WTC11 (cell line): Measurements from ENCODE around the gene ZNF438.

Source experiments
- FOXJ3 ChIP-seq: sonication (generic); formaldehyde crosslinking; IDR thresholded peaks from 2 replicates; pipeline ENCODE4 v1.9.0; 2021; ENCODE audit warnings: missing genetic modification reagents, mild to moderate bottlenecking, borderline replicate concordance
- NR2C2 ChIP-seq: sonication (generic); formaldehyde crosslinking; IDR thresholded peaks from 2 replicates; pipeline ENCODE4 v1.8.0; 2022; ENCODE audit warnings: mild to moderate bottlenecking, missing genetic modification reagents
- NR3C1 ChIP-seq: sonication (generic); formaldehyde crosslinking; conservative IDR thresholded peaks from 2 replicates; pipeline ENCODE4 v1.8.1; 2023; ENCODE audit warnings: low read depth, mild to moderate bottlenecking, missing genetic modification reagents
- TF ChIP-seq, protein P1 (sequence below): sonication (generic); formaldehyde crosslinking; IDR thresholded peaks from 2 replicates; pipeline ENCODE4 v1.8.1; 2023; ENCODE audit warnings: mild to moderate bottlenecking, missing genetic modification reagents, borderline replicate concordance
- TF ChIP-seq, protein P2 (sequence below): sonication (generic); formaldehyde crosslinking; IDR thresholded peaks from 2 replicates; pipeline ENCODE4 v1.8.0; 2022; ENCODE audit warnings: missing genetic modification reagents
- TF ChIP-seq, protein P3 (sequence below): fragments of 200-600 bp; IDR thresholded peaks from 2 replicates; pipeline ENCODE4 v1.8.0; 2022; ENCODE audit warnings: antibody characterized with exemption
- TF ChIP-seq, protein P4 (sequence below): sonication (generic); formaldehyde crosslinking; IDR thresholded peaks from 2 replicates; pipeline ENCODE4 v1.8.1; 2022; ENCODE audit warnings: missing genetic modification reagents, borderline replicate concordance

DNA sequence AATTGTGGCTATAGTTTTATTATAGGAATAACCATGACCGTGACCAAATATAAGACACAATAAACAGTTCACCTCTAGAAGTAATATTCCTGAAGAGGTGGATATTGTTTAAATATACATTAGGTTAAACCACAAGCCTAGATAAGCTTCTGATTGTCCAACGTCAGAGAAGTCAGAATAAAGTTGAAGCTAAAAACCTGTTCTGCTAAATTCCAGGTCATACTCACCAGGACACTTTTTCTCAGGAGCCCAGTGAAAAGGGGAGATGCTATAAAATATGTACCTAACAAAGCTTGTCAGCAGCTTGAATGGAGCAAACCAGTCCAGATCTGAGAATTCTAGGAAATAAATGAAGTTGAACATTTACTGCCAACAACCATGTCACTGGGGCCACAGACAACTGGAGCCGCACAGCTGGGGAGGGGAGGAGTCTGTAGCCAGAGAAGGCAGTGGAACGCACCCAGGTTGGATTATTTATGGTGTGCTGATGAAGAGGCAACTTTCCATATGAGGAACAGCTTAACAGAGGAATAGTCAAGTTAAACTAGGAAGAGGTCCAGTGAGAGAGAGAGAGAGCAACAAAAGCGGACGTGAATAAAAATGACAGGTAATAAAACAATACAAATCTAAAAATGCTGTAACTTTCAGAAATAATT is 191.1 kb downstream of the ZNF438 start:
- TF ChIP-seq NR2C2 (CRISPR knock-in tag), result no peak
- TF ChIP-seq, protein P1, sequence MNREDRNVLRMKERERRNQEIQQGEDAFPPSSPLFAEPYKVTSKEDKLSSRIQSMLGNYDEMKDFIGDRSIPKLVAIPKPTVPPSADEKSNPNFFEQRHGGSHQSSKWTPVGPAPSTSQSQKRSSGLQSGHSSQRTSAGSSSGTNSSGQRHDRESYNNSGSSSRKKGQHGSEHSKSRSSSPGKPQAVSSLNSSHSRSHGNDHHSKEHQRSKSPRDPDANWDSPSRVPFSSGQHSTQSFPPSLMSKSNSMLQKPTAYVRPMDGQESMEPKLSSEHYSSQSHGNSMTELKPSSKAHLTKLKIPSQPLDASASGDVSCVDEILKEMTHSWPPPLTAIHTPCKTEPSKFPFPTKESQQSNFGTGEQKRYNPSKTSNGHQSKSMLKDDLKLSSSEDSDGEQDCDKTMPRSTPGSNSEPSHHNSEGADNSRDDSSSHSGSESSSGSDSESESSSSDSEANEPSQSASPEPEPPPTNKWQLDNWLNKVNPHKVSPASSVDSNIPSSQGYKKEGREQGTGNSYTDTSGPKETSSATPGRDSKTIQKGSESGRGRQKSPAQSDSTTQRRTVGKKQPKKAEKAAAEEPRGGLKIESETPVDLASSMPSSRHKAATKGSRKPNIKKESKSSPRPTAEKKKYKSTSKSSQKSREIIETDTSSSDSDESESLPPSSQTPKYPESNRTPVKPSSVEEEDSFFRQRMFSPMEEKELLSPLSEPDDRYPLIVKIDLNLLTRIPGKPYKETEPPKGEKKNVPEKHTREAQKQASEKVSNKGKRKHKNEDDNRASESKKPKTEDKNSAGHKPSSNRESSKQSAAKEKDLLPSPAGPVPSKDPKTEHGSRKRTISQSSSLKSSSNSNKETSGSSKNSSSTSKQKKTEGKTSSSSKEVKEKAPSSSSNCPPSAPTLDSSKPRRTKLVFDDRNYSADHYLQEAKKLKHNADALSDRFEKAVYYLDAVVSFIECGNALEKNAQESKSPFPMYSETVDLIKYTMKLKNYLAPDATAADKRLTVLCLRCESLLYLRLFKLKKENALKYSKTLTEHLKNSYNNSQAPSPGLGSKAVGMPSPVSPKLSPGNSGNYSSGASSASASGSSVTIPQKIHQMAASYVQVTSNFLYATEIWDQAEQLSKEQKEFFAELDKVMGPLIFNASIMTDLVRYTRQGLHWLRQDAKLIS (CRISPR knock-in tag), result no peak
- TF ChIP-seq, protein P2, sequence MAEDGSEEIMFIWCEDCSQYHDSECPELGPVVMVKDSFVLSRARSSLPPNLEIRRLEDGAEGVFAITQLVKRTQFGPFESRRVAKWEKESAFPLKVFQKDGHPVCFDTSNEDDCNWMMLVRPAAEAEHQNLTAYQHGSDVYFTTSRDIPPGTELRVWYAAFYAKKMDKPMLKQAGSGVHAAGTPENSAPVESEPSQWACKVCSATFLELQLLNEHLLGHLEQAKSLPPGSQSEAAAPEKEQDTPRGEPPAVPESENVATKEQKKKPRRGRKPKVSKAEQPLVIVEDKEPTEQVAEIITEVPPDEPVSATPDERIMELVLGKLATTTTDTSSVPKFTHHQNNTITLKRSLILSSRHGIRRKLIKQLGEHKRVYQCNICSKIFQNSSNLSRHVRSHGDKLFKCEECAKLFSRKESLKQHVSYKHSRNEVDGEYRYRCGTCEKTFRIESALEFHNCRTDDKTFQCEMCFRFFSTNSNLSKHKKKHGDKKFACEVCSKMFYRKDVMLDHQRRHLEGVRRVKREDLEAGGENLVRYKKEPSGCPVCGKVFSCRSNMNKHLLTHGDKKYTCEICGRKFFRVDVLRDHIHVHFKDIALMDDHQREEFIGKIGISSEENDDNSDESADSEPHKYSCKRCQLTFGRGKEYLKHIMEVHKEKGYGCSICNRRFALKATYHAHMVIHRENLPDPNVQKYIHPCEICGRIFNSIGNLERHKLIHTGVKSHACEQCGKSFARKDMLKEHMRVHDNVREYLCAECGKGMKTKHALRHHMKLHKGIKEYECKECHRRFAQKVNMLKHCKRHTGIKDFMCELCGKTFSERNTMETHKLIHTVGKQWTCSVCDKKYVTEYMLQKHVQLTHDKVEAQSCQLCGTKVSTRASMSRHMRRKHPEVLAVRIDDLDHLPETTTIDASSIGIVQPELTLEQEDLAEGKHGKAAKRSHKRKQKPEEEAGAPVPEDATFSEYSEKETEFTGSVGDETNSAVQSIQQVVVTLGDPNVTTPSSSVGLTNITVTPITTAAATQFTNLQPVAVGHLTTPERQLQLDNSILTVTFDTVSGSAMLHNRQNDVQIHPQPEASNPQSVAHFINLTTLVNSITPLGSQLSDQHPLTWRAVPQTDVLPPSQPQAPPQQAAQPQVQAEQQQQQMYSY (CRISPR knock-in tag), result no peak
- TF ChIP-seq NR3C1 (CRISPR knock-in tag), result no peak
- TF ChIP-seq, protein P3, sequence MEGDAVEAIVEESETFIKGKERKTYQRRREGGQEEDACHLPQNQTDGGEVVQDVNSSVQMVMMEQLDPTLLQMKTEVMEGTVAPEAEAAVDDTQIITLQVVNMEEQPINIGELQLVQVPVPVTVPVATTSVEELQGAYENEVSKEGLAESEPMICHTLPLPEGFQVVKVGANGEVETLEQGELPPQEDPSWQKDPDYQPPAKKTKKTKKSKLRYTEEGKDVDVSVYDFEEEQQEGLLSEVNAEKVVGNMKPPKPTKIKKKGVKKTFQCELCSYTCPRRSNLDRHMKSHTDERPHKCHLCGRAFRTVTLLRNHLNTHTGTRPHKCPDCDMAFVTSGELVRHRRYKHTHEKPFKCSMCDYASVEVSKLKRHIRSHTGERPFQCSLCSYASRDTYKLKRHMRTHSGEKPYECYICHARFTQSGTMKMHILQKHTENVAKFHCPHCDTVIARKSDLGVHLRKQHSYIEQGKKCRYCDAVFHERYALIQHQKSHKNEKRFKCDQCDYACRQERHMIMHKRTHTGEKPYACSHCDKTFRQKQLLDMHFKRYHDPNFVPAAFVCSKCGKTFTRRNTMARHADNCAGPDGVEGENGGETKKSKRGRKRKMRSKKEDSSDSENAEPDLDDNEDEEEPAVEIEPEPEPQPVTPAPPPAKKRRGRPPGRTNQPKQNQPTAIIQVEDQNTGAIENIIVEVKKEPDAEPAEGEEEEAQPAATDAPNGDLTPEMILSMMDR, result no peak
- TF ChIP-seq, protein P4, sequence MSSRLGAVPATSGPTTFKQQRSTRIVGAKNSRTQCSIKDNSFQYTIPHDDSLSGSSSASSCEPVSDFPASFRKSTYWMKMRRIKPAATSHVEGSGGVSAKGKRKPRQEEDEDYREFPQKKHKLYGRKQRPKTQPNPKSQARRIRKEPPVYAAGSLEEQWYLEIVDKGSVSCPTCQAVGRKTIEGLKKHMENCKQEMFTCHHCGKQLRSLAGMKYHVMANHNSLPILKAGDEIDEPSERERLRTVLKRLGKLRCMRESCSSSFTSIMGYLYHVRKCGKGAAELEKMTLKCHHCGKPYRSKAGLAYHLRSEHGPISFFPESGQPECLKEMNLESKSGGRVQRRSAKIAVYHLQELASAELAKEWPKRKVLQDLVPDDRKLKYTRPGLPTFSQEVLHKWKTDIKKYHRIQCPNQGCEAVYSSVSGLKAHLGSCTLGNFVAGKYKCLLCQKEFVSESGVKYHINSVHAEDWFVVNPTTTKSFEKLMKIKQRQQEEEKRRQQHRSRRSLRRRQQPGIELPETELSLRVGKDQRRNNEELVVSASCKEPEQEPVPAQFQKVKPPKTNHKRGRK, result no peak
- no peak for TF ChIP-seq FOXJ3
